HCT116 (cell line): Measurements from ENCODE around the gene TMCC1. TPM values are rescaled to one million over a fixed set of nuclear protein-coding genes. Genes with fewer than 3 reads are reported as not detected.

Experiments
- ATAC-seq: fragments of 200-7000 bp; cut with Tn5 transposase; 2 replicates; pipeline ENCODE4 v1.9.1; 2020; ENCODE audit warnings: mild to moderate bottlenecking, moderate library complexity
- BruUV-seq: library from RNA; stranded (reverse); fragments of 400-500 nt; replicated peaks from 2 replicates; lab custom pipeline; 2021; lab: Mats Ljungman, UMichigan
- CTCF ChIA-PET: fragments of 300-600 bp; sonication (Branson Sonifier 250); formaldehyde crosslinking; loops from one replicate; lab custom pipeline; 2021; ENCODE audit warnings: antibody characterized with exemption; lab: Charles Lee
- POLR2A ChIA-PET: fragments of 300-600, 350-600 bp; sonication (Branson Sonifier 250); formaldehyde crosslinking; loops from one replicate; lab custom pipeline; 2021; ENCODE audit warnings: antibody characterized with exemption; lab: Charles Lee
- RAD21 ChIA-PET, 2 experiments: fragments of 300-600 bp; sonication (Branson Sonifier 250); formaldehyde crosslinking; loops; one replicate each; lab custom pipeline; 2023; ENCODE audit warnings: low total read pairs in 2 of 2; ENCODE audit not compliant: uncharacterized antibody in 2 of 2, unreplicated experiment in 2 of 2, low non-redundant PET in 1 of 2; lab: Charles Lee
- DNase-seq: peaks from one replicate; pipeline ENCODE4 v3.0.0-alpha.2; 2010; ENCODE audit warnings: low read depth, low spot score
- H2AFZ ChIP-seq: fragments of 200-600 bp; shearing (Covaris generic), sonication (generic); 2 replicates; pipeline ENCODE4 v1.6.1; 2017; ENCODE audit warnings: low read depth, mixed run types, mixed read lengths, antibody characterized with exemption, low read length; ENCODE audit not compliant: poor library complexity, severe bottlenecking
- H3K27ac ChIP-seq: 2 replicates; pipeline ENCODE4 v1.5.1; 2012; ENCODE audit warnings: low read depth, low read length
- H3K27me3 ChIP-seq: fragments of 200-600 bp; sonication (generic); 2 replicates; pipeline ENCODE4 v1.6.1; 2016; ENCODE audit warnings: mixed run types, low read length, mixed read lengths; ENCODE audit not compliant: insufficient read depth
- H3K36me3 ChIP-seq, 2 experiments: fragments of 200-500 bp in 1 of 2; fragments of 200-600 bp in 1 of 2; sonication (Bioruptor generic) in 1 of 2; sonication (generic) in 1 of 2; 2 replicates each; pipeline versions ENCODE4 v1.5.1 to v1.6.1; 2014 to 2016; ENCODE audit warnings: low read length in 2 of 2, inconsistent platforms in 1 of 2, mixed read lengths in 1 of 2, mixed run types in 1 of 2; ENCODE audit not compliant: insufficient read depth in 2 of 2, control insufficient read depth in 1 of 2
- H3K4me1 ChIP-seq, 2 experiments: fragments of 200-600 bp in 1 of 2; sonication (generic) in 1 of 2; 2 replicates each; pipeline versions ENCODE4 v1.5.1 to v1.6.1; 2012 to 2017; ENCODE audit warnings: low read length in 2 of 2, inconsistent platforms in 1 of 2, mild to moderate bottlenecking in 1 of 2, mixed read lengths in 1 of 2, mixed run types in 1 of 2, moderate library complexity in 1 of 2; ENCODE audit not compliant: insufficient read depth in 2 of 2, control insufficient read depth in 1 of 2
- H3K4me2 ChIP-seq: fragments of 200-600 bp; sonication (generic); 2 replicates; pipeline ENCODE4 v1.6.1; 2017; ENCODE audit warnings: mixed run types, low read length, mixed read lengths
- H3K4me3 ChIP-seq, 2 experiments: fragments of 200-600 bp in 1 of 2; sonication (generic) in 1 of 2; replicated peaks in 1 of 2; 2 replicates each; pipeline ENCODE4 v1.5.1; 2011 to 2016; ENCODE audit warnings: low read length in 2 of 2, control low read depth in 1 of 2, low read depth in 1 of 2, mild to moderate bottlenecking in 1 of 2, mixed read lengths in 1 of 2, mixed run types in 1 of 2
- H3K79me2 ChIP-seq: fragments of 200-600 bp; sonication (generic); 2 replicates; pipeline ENCODE4 v1.6.1; 2017; ENCODE audit warnings: mild to moderate bottlenecking, mixed run types, low read length, moderate library complexity, mixed read lengths; ENCODE audit not compliant: insufficient read depth
- H3K9ac ChIP-seq: fragments of 200-600 bp; sonication (generic); 2 replicates; pipeline ENCODE4 v1.6.1; 2016; ENCODE audit warnings: low read length, mixed read lengths
- H3K9me2 ChIP-seq: fragments of 200-600 bp; sonication (generic), shearing (Covaris generic); 2 replicates; pipeline ENCODE4 v1.6.1; 2017; ENCODE audit warnings: mixed run types, mild to moderate bottlenecking, moderate library complexity; ENCODE audit not compliant: insufficient read depth
- H3K9me3 ChIP-seq, 2 experiments: fragments of 200-500 bp in 1 of 2; fragments of 200-600 bp in 1 of 2; sonication (Bioruptor generic) in 1 of 2; sonication (generic) in 1 of 2; 2 replicates each; pipeline ENCODE4 v1.6.1; 2014 to 2017; ENCODE audit warnings: low read length in 2 of 2, mixed read lengths in 2 of 2, inconsistent platforms in 1 of 2, low read depth in 1 of 2, mild to moderate bottlenecking in 1 of 2, mixed run types in 1 of 2, moderate library complexity in 1 of 2; ENCODE audit not compliant: control insufficient read depth in 1 of 2, insufficient read depth in 1 of 2
- H4K20me1 ChIP-seq: fragments of 200-600 bp; sonication (generic), shearing (Covaris generic); 2 replicates; pipeline ENCODE4 v1.6.1; 2017; ENCODE audit warnings: mixed run types, mild to moderate bottlenecking, moderate library complexity; ENCODE audit not compliant: insufficient read depth
- CEBPB ChIP-seq: IDR thresholded peaks from 2 replicates; pipeline ENCODE4 v1.6.1; 2012; ENCODE audit warnings: low read depth
- EGR1 ChIP-seq: IDR thresholded peaks from 2 replicates; pipeline ENCODE4 v1.6.1; 2012; ENCODE audit warnings: low read depth
- ELF1 ChIP-seq: IDR thresholded peaks from 2 replicates; pipeline ENCODE4 v1.6.1; 2012; ENCODE audit warnings: low read depth, borderline replicate concordance
- EZH2 ChIP-seq: fragments of 200-600 bp; sonication (generic); IDR thresholded peaks from 2 replicates; pipeline ENCODE4 v1.6.1; 2017; ENCODE audit warnings: antibody characterized with exemption, mixed run types
- FOSL1 ChIP-seq: IDR thresholded peaks from 2 replicates; pipeline ENCODE4 v1.6.1; 2012; ENCODE audit warnings: low read depth
- JUND ChIP-seq: IDR thresholded peaks from 2 replicates; pipeline ENCODE4 v1.6.1; 2012
- TCF7L2 ChIP-seq: IDR thresholded peaks from 2 replicates; pipeline ENCODE4 v1.7.0; 2011; ENCODE audit warnings: borderline replicate concordance, inconsistent platforms; ENCODE audit not compliant: insufficient read depth, insufficient read length; ENCODE audit errors: extremely low read depth
- YY1 ChIP-seq: IDR thresholded peaks from 2 replicates; pipeline ENCODE4 v1.6.1; 2011; ENCODE audit warnings: low read length, low read depth, moderate library complexity, mild to moderate bottlenecking; ENCODE audit not compliant: insufficient replicate concordance; ENCODE audit errors: extremely low read depth
- intact Hi-C: fragments of 100-400 bp; cut with micrococcal nuclease; formaldehyde crosslinking; loops from 2 replicates; pipeline ENCODE4 v1.10.0; 2022
- total RNA-seq: library from RNA; stranded (reverse); gene quantifications from one replicate; pipeline ENCODE4 v1.2.1, GENCODE V29; 2021; ENCODE audit not compliant: unreplicated experiment
- TF ChIP-seq, protein P1 (sequence below): IDR thresholded peaks from 2 replicates; pipeline ENCODE4 v1.6.1; 2011; ENCODE audit warnings: mild to moderate bottlenecking, low read length, moderate library complexity; ENCODE audit not compliant: insufficient replicate concordance; ENCODE audit errors: extremely low read depth
- TF ChIP-seq, protein P2 (sequence below): IDR thresholded peaks from 2 replicates; pipeline ENCODE4 v1.6.1; 2012

The TMCC1 gene
- total RNA-seq, 1 experiment from 2014 or later, result 32.5 TPM

DNA sequence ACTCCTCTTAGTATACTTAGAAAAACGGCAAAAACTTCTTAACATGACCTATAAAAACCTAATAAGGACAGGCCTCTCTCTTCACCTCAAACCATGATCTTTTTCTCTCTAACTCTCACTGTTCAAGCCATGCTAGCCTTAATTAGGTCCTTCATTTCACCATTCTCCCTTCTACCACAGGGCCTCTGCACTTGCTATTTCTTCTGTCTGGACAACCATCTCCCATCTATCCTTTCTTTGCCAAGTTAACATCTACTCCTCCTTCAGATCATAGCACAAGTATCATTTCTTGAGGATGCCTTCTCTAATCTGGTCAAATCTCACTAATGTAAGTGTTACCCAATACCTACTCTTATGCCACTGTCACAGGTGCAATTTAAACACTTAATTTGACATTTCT lies 39.1 kb downstream of the TMCC1 start:
- no peak overlapping the region for H3K27ac ChIP-seq

More for the DNA sequence above, 39.1 kb downstream of the TMCC1 start:
- no peak for TF ChIP-seq YY1
- no peak for TF ChIP-seq EGR1
- TF ChIP-seq EZH2, result no peak
- TF ChIP-seq JUND, result no peak
- TF ChIP-seq, protein P1, sequence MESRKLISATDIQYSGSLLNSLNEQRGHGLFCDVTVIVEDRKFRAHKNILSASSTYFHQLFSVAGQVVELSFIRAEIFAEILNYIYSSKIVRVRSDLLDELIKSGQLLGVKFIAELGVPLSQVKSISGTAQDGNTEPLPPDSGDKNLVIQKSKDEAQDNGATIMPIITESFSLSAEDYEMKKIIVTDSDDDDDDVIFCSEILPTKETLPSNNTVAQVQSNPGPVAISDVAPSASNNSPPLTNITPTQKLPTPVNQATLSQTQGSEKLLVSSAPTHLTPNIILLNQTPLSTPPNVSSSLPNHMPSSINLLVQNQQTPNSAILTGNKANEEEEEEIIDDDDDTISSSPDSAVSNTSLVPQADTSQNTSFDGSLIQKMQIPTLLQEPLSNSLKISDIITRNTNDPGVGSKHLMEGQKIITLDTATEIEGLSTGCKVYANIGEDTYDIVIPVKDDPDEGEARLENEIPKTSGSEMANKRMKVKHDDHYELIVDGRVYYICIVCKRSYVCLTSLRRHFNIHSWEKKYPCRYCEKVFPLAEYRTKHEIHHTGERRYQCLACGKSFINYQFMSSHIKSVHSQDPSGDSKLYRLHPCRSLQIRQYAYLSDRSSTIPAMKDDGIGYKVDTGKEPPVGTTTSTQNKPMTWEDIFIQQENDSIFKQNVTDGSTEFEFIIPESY, result no peak
- TF ChIP-seq, protein P2, sequence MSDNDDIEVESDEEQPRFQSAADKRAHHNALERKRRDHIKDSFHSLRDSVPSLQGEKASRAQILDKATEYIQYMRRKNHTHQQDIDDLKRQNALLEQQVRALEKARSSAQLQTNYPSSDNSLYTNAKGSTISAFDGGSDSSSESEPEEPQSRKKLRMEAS, result no peak
- TF ChIP-seq TCF7L2, result no peak
- no peak for TF ChIP-seq ELF1
- no peak for TF ChIP-seq FOSL1
- TF ChIP-seq CEBPB, result no peak
- DNase-seq, result no peak
- CTCF ChIA-PET, result no interaction called here
- no peaks in the 10 kb centered on the region for H3K27me3 ChIP-seq
- BruUV-seq, result no TSS peak
- no peak overlapping the region for H3K9ac ChIP-seq
- H3K36me3 ChIP-seq, result peaks cover 0 to 8% of the 10 kb centered on the region in 2 experiments; a peak in 1 of 4 replicates
- H3K4me3 ChIP-seq, result no peak overlapping the region
- POLR2A ChIA-PET, result no interaction called here
- H2AFZ ChIP-seq, result no peak overlapping the region
- peaks cover 0 to 3% of the 10 kb centered on the region in 2 experiments; a peak in 1 of 4 replicates for H3K9me3 ChIP-seq
- peaks cover 31% of the 10 kb centered on the region for H3K79me2 ChIP-seq
- RAD21 ChIA-PET, result no interaction called here
- H4K20me1 ChIP-seq, result no peaks in the 10 kb centered on the region
- no peak overlapping the region for H3K4me2 ChIP-seq
- H3K4me1 ChIP-seq, result peaks cover 10 to 17% of the 10 kb centered on the region in 2 experiments; a peak in 2 of 4 replicates
- intact Hi-C loops, result no loop called here
- ATAC-seq, result no peak
- no peaks in the 10 kb centered on the region for H3K9me2 ChIP-seq
